Right lobe of liver (tissue), 6 donors: ENCODE measurements around the gene FBXO21. TPM values are rescaled to one million over a fixed set of nuclear protein-coding genes. Genes with fewer than 3 reads are reported as not detected.
"Not testable (repeated sequence)": the region's sequence is repeated elsewhere in the genome, so short reads cannot be mapped to it uniquely, and the experiment has no call there.

ENCODE experiments used
- ATAC-seq, 4 donors: fragments of 200-7000 bp; cut with Tn5 transposase; one replicate each; pipeline ENCODE4 v1.9.1; 2020; ENCODE audit warnings: mild to moderate bottlenecking in 4 of 4, moderate library complexity in 4 of 4
- DNase-seq, 3 donors: peaks; one replicate each; pipeline ENCODE4 v3.0.0-alpha.2; 2020
- H3K27ac ChIP-seq, 3 donors: fragments of 200-600 bp; one replicate each; pipeline ENCODE4 v1.8.0; 2022
- H3K27me3 ChIP-seq, 2 donors: fragments of 200-600 bp; one replicate each; pipeline ENCODE4 v1.8.0; 2022
- H3K36me3 ChIP-seq, 4 donors: fragments of 200-600 bp; sonication (generic) in 1 of 4; one replicate each; pipeline versions ENCODE4 v1.5.1 to v1.8.0; 2017 to 2022; ENCODE audit warnings: control low read depth in 1 of 4
- H3K4me1 ChIP-seq, 4 donors: fragments of 200-600 bp; sonication (generic) in 1 of 4; one replicate each; pipeline versions ENCODE4 v1.5.1 to v1.8.0; 2017 to 2022; ENCODE audit warnings: control low read depth in 1 of 4
- H3K4me3 ChIP-seq, 3 donors: fragments of 200-600 bp; one replicate each; pipeline ENCODE4 v1.8.0; 2022
- H3K9me3 ChIP-seq, 4 donors: fragments of 200-600 bp; sonication (generic) in 1 of 4; one replicate each; pipeline versions ENCODE4 v1.5.1 to v1.8.0; 2017 to 2022; ENCODE audit warnings: control low read depth in 1 of 4
- POLR2A ChIP-seq: fragments of 450-650 bp; IDR thresholded peaks from one replicate; pipeline ENCODE4 v1.6.1; 2017; ENCODE audit warnings: antibody characterized with exemption, mild to moderate bottlenecking
- WGBS: methylation state at CpG from one replicate; pipeline ENCODE4 v1.1.6; 2018; ENCODE audit warnings: low coverage, low lambda C conversion rate; ENCODE audit not compliant: insufficient coverage; ENCODE audit errors: missing lambda C conversion rate; 5-methylcytosine and 5-hydroxymethylcytosine counted together
- intact Hi-C, 2 donors: fragments of 100-400 bp; cut with DNase I; formaldehyde crosslinking; loops; one replicate each; pipeline versions ENCODE4 v1.11.2 to v1.14.1; 2022
- total RNA-seq, 6 experiments: library from RNA; depleted of rRNA in 2 of 6; stranded (reverse); fragments of >200 nt in 2 of 6; fragmentation: NEBNext Ultra II Directional in 3 of 6; extraction: Animal tissue kit (Norgen Biotek cat#: 25700) in 3 of 6; gene quantifications; one replicate each; pipeline versions ENCODE4 v1.1.0 to v1.2.4, GENCODE V29; 2016 to 2023
- TF ChIP-seq, protein P1 (sequence below), 4 donors: fragments of 200-600 bp in 3 of 4; fragments of 450-650 bp in 1 of 4; IDR thresholded peaks; one replicate each; pipeline versions ENCODE4 v1.5.1 to v1.8.0; 2016 to 2022; ENCODE audit warnings: antibody characterized with exemption in 4 of 4, mild to moderate bottlenecking in 2 of 4
- donor health status: DM: no; HTN: yes; CAD: no.
- donor health status: DM: no; HTN: no; CAD: no.
- donor health status: DM: no; HTN: no; CAD: no.
- donor health status: DM: no; HTN: yes; CAD: no.
- donor health status: DM: no; HTN: yes; CAD: no.

The FBXO21 gene
- total RNA-seq, 6 experiments from 2014 or later: 12.8 to 28.7 (median 20.1) TPM

DNA sequence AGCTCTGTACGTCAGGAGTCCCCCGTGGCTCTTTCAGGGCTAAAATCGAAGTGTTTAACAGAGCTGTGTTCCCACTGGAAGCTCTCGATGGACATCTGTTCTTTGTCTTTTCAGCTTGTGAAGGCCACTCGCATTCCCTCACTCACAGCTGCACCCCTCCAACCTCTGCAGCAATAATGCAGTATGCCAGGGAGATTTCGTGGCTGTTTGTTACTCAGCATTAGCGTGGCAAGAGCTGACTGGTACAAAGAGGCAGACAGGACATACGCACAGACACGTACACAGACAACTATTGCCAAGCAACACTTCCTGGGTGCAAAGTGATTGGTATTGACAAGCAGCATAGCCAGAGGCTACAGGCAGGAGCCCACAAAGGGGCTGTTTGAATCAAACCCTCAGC, 11.8 kb upstream of the FBXO21 start:
- ATAC-seq (no peak), DNase-seq (no peak)
- Histone ChIP-seq H3K36me3 (no peaks in the 10 kb centered on the region), H3K4me3 (no peak overlapping the region), H3K4me1 (no peaks in the 10 kb centered on the region), H3K27ac (no peak overlapping the region), H3K9me3 (no peaks in the 10 kb centered on the region), H3K27me3 (no peaks in the 10 kb centered on the region)
- intact Hi-C loops: no loop called here
- WGBS: 89% methylated on average over 9 of the region's 9 CpGs
- TF ChIP-seq, protein P1, sequence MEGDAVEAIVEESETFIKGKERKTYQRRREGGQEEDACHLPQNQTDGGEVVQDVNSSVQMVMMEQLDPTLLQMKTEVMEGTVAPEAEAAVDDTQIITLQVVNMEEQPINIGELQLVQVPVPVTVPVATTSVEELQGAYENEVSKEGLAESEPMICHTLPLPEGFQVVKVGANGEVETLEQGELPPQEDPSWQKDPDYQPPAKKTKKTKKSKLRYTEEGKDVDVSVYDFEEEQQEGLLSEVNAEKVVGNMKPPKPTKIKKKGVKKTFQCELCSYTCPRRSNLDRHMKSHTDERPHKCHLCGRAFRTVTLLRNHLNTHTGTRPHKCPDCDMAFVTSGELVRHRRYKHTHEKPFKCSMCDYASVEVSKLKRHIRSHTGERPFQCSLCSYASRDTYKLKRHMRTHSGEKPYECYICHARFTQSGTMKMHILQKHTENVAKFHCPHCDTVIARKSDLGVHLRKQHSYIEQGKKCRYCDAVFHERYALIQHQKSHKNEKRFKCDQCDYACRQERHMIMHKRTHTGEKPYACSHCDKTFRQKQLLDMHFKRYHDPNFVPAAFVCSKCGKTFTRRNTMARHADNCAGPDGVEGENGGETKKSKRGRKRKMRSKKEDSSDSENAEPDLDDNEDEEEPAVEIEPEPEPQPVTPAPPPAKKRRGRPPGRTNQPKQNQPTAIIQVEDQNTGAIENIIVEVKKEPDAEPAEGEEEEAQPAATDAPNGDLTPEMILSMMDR (IDR thresholded peaks at IDR 0.05): no peak
- TF ChIP-seq POLR2A: no peak

DNA sequence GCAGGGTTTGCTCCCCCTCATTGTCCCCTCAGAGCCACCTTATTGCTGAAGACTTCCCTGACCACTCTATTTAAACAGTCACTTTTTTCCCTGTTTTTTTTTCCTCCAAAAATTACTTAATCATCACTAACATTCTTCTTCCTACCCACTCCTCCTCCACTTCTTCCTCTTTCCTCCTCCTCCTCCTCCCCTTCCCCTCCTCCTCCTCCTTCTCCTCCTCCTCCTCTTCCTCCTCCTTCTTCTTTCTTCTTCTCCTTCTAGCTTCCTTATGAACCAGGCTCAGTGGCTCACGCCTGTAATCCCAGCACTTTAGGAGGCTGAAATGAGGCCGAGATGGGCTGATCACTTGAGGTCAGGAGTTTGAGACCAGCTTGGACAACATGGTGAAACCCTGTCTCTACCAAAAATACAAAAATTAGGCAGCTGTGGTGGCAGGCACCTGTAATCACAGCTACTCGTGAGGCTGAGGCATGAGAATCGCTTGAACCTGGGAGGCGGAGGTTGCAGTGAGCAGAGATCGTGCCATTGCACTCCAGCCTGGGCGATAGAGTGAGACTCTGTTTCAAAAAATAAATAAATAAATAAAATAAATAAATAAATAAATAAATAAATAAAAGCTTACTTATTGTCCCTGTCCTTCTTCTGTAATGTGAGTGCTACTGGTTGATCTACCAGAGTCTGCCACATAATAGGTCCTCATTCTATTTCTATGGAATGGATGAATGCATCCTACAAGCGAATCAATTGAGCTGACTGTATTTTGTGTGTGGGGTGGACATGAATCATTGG, 9.9 kb upstream of the FBXO21 start:
- ATAC-seq, H3K36me3 ChIP-seq, H3K27me3 ChIP-seq, H3K4me1 ChIP-seq, H3K27ac ChIP-seq, intact Hi-C loops, DNase-seq, H3K9me3 ChIP-seq, H3K4me3 ChIP-seq: not testable (repeated sequence)
- whole genome bisulfite sequencing: 88% methylated on average over 6 of the region's 8 CpGs

DNA sequence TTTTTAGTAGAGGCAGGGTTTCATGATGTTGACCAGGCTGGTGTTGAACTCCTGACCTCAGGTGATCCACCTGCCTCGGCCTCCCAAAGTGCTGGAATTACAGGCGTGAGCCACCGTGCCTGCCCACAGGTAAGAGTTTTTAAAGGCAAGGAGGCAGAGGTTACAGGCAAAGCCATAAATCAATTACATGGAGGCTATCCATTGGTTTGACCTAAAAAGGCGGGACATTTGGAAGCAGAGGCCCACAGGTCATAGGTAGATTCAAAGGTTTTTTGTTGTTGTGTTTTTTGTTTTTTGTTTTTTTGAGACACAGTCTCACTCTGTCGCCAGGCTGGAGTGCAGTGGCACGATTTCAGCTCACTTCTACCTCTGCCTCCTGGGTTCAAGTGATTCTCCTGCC, 6.1 kb upstream of the FBXO21 start:
- WGBS: 91% methylated on average over 4 of the region's 6 CpGs
- H3K36me3 ChIP-seq, H3K9me3 ChIP-seq, intact Hi-C loops, H3K27me3 ChIP-seq, H3K4me1 ChIP-seq, ATAC-seq, H3K4me3 ChIP-seq, H3K27ac ChIP-seq: not testable (repeated sequence)
- DNase-seq: peak in 1 of 3 donors; percentile 3

DNA sequence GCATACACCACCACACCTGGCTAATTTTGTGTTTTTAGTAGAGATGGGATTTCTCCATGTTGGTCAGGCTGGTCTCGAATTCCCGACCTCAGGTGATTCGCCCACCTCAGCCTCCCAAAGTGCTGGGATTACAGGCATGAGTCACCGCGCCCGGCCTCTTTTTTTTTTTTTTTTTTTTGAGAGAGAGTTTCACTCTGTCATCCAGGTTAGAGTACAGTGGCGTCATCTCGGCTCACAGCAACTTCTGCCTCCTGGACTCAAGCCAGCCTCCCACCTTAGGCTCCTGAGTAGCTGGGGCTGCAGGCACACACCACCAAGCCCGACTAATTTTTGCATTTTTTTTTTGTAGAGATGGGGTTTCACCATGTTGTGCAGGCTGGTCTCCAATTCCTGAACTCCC, 4.8 kb upstream of the FBXO21 start:
- H3K4me3 ChIP-seq, H3K36me3 ChIP-seq, H3K9me3 ChIP-seq, H3K27ac ChIP-seq, H3K4me1 ChIP-seq, intact Hi-C loops, H3K27me3 ChIP-seq, ATAC-seq: not testable (repeated sequence)
- DNase-seq: peak in 1 of 3 donors; percentile 8
- WGBS: 58% methylated on average over 2 of the region's 9 CpGs

DNA sequence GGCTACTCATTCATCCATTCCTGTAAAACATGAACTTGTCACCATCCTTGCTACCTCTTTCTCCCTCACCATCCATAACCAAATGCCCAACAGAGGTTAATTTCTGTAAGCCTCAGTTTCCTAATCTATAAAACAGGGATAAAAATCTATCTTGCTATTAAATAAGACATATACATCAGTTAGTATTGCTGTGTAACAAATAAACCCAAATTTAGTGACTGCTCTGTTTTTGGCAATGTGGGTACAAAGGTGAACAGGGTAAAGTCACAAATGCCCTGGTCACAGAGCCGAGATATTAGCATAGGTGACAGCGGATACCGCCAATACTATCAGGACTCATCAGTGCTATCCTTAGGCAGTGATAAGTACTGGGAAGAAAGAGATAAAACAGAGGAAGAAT, 3.6 kb upstream of the FBXO21 start:
- ATAC-seq (no peak), DNase-seq (no peak)
- H3K27ac ChIP-seq: no peak overlapping the region
- TF ChIP-seq, protein P1 (IDR thresholded peaks at IDR 0.05): no peak
- no peak for TF ChIP-seq POLR2A
- intact Hi-C loops: no loop called here
- H3K4me1 ChIP-seq: peaks cover 0 to 8% (median 2%) of the 10 kb centered on the region in 4 donors
- WGBS: 67% methylated on average over 3 of the region's 3 CpGs
- H3K36me3 ChIP-seq: no peaks in the 10 kb centered on the region
- no peak overlapping the region for H3K4me3 ChIP-seq
- no peaks in the 10 kb centered on the region for H3K27me3 ChIP-seq
- H3K9me3 ChIP-seq: peaks cover 0 to 3% (median 0%) of the 10 kb centered on the region in 4 donors

DNA sequence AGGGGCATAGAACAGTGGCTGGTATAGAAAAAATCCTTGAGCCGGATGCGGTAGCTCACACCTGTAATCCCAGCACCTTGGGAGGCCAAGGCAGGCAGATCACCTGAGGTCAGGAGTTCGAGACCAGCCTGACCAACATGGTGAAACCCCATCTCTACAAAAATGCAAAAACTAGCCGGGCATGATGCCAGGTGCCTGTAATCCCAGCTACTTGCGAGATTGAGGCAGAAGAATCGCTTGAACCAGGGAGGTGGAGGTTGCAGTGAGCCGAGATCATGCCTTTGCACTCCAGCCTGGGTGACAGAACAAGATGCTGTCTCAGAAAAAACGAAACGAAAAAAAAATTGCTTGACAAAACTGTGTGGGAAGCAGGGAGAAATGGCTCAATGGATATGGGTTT, 2.3 kb upstream of the FBXO21 start:
- ATAC-seq, intact Hi-C loops, H3K27ac ChIP-seq, H3K4me3 ChIP-seq, H3K36me3 ChIP-seq, H3K27me3 ChIP-seq, H3K9me3 ChIP-seq: not testable (repeated sequence)
- peaks cover 0 to 18% (median 9%) of the 10 kb centered on the region in 4 donors for H3K4me1 ChIP-seq
- 82% methylated on average over 2 of the region's 9 CpGs for WGBS
- DNase-seq: peak in 1 of 3 donors; percentile 36
